Measurements from ENCODE around the gene IGSF8.

The IGSF8 gene

DNA sequence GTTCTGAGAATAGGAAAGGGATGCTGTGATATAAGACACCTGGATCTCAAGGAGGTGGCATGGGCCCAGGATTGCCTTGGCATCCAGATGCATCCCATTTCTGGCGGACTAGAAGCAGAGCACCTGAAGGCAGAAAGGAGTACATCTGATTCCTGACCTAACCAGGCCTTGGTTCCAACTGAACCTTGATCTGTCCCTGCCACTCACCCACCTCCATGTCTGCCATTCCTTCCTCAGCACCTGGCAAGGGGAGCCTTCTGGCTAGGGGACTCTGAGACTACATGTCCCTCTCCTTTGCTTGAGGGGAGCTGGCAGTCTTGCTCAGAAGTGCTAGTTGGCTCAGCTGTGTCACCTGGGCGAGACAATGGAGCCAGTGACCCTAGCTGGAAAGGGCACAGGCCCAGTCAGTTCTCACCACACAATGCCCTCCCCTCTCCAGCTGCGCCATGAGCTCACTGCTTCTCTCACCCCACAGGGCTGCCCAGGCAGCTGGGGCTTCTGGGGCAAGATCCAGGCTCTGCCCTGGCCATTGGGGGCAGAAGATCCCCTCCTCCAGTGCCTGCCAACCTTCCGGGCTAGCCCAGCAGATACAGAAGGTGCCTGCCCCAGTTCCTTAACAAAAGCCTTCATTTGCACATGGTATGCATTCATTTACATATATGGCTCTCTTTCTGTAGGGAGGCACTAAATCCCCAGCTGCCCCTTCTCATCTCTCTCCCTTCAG is 2.9 kb downstream of the IGSF8 start:
- TF ChIP-seq, protein P1, sequence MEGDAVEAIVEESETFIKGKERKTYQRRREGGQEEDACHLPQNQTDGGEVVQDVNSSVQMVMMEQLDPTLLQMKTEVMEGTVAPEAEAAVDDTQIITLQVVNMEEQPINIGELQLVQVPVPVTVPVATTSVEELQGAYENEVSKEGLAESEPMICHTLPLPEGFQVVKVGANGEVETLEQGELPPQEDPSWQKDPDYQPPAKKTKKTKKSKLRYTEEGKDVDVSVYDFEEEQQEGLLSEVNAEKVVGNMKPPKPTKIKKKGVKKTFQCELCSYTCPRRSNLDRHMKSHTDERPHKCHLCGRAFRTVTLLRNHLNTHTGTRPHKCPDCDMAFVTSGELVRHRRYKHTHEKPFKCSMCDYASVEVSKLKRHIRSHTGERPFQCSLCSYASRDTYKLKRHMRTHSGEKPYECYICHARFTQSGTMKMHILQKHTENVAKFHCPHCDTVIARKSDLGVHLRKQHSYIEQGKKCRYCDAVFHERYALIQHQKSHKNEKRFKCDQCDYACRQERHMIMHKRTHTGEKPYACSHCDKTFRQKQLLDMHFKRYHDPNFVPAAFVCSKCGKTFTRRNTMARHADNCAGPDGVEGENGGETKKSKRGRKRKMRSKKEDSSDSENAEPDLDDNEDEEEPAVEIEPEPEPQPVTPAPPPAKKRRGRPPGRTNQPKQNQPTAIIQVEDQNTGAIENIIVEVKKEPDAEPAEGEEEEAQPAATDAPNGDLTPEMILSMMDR (IDR thresholded peaks at IDR 0.05; ENCODE audit: low read depth, low read length, poor library complexity, severe bottlenecking): no peak
- no peak for TF ChIP-seq EZH2phosphoT487 (IDR thresholded peaks at IDR 0.05; ENCODE audit: borderline replicate concordance, low read length)
- Histone ChIP-seq H3K79me2 (ENCODE audit: control insufficient read depth, low read length) (peaks cover 28% of the 10 kb centered on the region), H3F3A (ENCODE audit: control insufficient read depth, insufficient read depth) (0 out of 2 replicates have a peak, but pooled peaks cover 4% of the 10 kb centered on the region), H3K4me1 (ENCODE audit: control insufficient read depth, low read length) (peaks cover 28% of the 10 kb centered on the region), H4K20me1 (ENCODE audit: control insufficient read depth, insufficient read depth, low read depth, low read length) (no peaks in the 10 kb centered on the region), H3K27ac (ENCODE audit: low read depth, low read length) (no peak overlapping the region), H3K36me3 (ENCODE audit: control insufficient read depth, low read length) (peaks cover 28% of the 10 kb centered on the region; the same call in 1 of the 2 replicates), H3K9me2 (replicated peaks; ENCODE audit: control insufficient read depth, low read length) (no peaks in the 10 kb centered on the region), H3K9me3 (ENCODE audit: control insufficient read depth, insufficient read depth, low read length) (no peaks in the 10 kb centered on the region), H3K27me3 (ENCODE audit: control insufficient read depth, low read length) (no peaks in the 10 kb centered on the region), H3K4me2 (ENCODE audit: low read length) (no peak overlapping the region), H3K4me3 (ENCODE audit: low read length) (no peak overlapping the region)

DNA sequence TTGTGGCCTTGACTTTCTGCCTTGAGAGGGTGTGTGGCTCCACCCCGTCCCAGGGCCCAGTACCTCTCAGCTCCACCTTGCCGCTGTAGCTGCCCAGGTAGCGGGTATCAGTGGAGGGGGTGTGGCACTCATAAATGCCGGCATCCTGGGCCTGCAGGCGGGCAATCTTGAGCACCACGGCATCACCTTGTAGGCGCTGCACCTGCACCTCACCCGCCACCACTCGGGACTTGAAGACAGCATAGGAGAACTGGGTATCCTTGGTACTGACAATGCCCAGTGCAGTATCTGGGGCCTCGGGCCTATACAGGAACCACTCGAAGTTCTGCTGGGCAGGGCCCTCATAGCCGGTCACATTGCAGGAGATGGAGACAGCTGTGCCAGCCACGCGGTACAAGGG is 3.6 kb downstream of the IGSF8 start:
- Histone ChIP-seq H3K4me3 (ENCODE audit: low read length) (no peak overlapping the region), H3K9me3 (ENCODE audit: control insufficient read depth, insufficient read depth, low read length) (no peaks in the 10 kb centered on the region), H3K27me3 (ENCODE audit: control insufficient read depth, low read length) (no peaks in the 10 kb centered on the region), H3K27ac (ENCODE audit: low read depth, low read length) (no peak overlapping the region), H3K4me2 (ENCODE audit: low read length) (no peak overlapping the region), H3K36me3 (ENCODE audit: control insufficient read depth, low read length) (peaks cover 28% of the 10 kb centered on the region; the same call in 1 of the 2 replicates), H3K9me2 (replicated peaks; ENCODE audit: control insufficient read depth, low read length) (no peaks in the 10 kb centered on the region), H3K4me1 (ENCODE audit: control insufficient read depth, low read length) (peaks cover 28% of the 10 kb centered on the region), H3K79me2 (ENCODE audit: control insufficient read depth, low read length) (peaks cover 28% of the 10 kb centered on the region), H4K20me1 (ENCODE audit: control insufficient read depth, insufficient read depth, low read depth, low read length) (no peaks in the 10 kb centered on the region), H3F3A (ENCODE audit: control insufficient read depth, insufficient read depth) (no peaks in the 10 kb centered on the region)
- TF ChIP-seq, protein P1 (IDR thresholded peaks at IDR 0.05; ENCODE audit: low read depth, low read length, poor library complexity, severe bottlenecking): no peak
- TF ChIP-seq EZH2phosphoT487 (IDR thresholded peaks at IDR 0.05; ENCODE audit: borderline replicate concordance, low read length): no peak

DNA sequence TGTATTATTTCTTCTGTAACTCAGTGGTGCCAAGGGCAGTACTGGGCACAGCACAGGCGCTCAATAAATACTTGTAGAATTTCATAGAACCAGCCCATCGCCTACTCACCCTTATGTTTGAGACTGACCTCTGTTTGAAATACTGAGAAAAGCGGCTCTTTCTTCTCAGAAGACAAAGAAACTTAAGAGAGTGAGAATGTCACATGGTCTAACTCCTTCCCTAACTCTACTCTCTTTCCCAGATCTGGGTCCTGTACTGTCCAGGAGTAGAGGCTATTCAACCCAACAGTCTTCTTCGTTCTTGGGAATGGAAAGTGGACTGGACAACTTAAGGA is 4.2 kb downstream of the IGSF8 start:
- H3K27ac ChIP-seq (ENCODE audit: low read depth, low read length): no peak overlapping the region
- no peaks in the 10 kb centered on the region for H3K9me2 ChIP-seq (replicated peaks; ENCODE audit: control insufficient read depth, low read length)
- H3F3A ChIP-seq (ENCODE audit: control insufficient read depth, insufficient read depth): no peaks in the 10 kb centered on the region
- H3K4me3 ChIP-seq (ENCODE audit: low read length): no peak overlapping the region
- H3K9me3 ChIP-seq (ENCODE audit: control insufficient read depth, insufficient read depth, low read length): no peaks in the 10 kb centered on the region
- no peak for TF ChIP-seq EZH2phosphoT487 (IDR thresholded peaks at IDR 0.05; ENCODE audit: borderline replicate concordance, low read length)
- TF ChIP-seq, protein P1 (IDR thresholded peaks at IDR 0.05; ENCODE audit: low read depth, low read length, poor library complexity, severe bottlenecking): no peak
- no peaks in the 10 kb centered on the region for H4K20me1 ChIP-seq (ENCODE audit: control insufficient read depth, insufficient read depth, low read depth, low read length)
- H3K36me3 ChIP-seq (ENCODE audit: control insufficient read depth, low read length): peaks cover 28% of the 10 kb centered on the region; the same call in 1 of the 2 replicates
- H3K4me1 ChIP-seq (ENCODE audit: control insufficient read depth, low read length): peaks cover 22% of the 10 kb centered on the region
- H3K4me2 ChIP-seq (ENCODE audit: low read length): no peak overlapping the region
- peaks cover 28% of the 10 kb centered on the region for H3K79me2 ChIP-seq (ENCODE audit: control insufficient read depth, low read length)
- no peaks in the 10 kb centered on the region for H3K27me3 ChIP-seq (ENCODE audit: control insufficient read depth, low read length)
